ENCODE results near the gene DYNLRB2. TPM values are rescaled to one million over a fixed set of nuclear protein-coding genes. Genes with fewer than 3 reads are reported as not detected.
A peak's percentile ranks its signal among the peaks of the same experiment; 100 is the strongest.

DYNLRB2 gene
- total and polyA plus RNA-seq, 4 donors, result 0.58 to 0.92 TPM; not detected in 2

DNA sequence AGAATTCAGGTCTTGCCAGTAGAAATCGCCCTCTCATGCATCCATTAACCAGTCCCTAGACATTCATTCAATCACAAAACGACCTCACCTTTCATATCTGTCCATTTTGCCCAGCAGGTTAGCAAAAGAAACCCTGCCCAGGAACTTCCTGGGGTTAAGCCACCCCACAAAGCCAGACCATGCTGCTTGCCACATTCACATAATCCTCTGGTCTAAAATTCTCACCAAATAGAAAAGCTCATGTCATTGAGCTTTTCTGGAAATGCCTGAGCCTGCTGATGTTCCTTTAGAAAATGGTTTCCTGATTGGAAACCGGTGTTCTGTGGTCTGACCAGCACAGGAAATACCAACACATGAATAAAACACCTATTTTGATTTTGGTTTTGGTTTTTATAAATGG is 21.6 kb upstream of the DYNLRB2 start:
- no peaks in the 10 kb centered on the region for H3K27me3 ChIP-seq (ENCODE audit: control insufficient read depth in 4 of 4, insufficient read depth in 4 of 4, low read length in 3 of 4)
- H3K4me1 ChIP-seq (ENCODE audit: control insufficient read depth in 4 of 4, insufficient read depth in 4 of 4, low read length in 3 of 4), result no peaks in the 10 kb centered on the region
- H3K9me3 ChIP-seq (ENCODE audit: control insufficient read depth in 4 of 4, low read length in 3 of 4), result no peaks in the 10 kb centered on the region
- H3K27ac ChIP-seq (ENCODE audit: low read depth in 1 of 2, low read length in 2 of 2), result no peak overlapping the region
- no peaks in the 10 kb centered on the region for H3K36me3 ChIP-seq (ENCODE audit: control insufficient read depth in 4 of 4, insufficient read depth in 3 of 4, low read depth in 1 of 4, low read length in 3 of 4)
- WGBS, result 65% methylated on average over 3 of the region's 3 CpGs
- no peak overlapping the region for H3K4me3 ChIP-seq (ENCODE audit: low read depth in 1 of 3, low read length in 3 of 3)
- DNase-seq (ENCODE audit: low spot score), result no peak
- no peak overlapping the region for H3K9ac ChIP-seq (ENCODE audit: low read depth in 1 of 2, low read length in 2 of 2)
- TF ChIP-seq, protein P1, sequence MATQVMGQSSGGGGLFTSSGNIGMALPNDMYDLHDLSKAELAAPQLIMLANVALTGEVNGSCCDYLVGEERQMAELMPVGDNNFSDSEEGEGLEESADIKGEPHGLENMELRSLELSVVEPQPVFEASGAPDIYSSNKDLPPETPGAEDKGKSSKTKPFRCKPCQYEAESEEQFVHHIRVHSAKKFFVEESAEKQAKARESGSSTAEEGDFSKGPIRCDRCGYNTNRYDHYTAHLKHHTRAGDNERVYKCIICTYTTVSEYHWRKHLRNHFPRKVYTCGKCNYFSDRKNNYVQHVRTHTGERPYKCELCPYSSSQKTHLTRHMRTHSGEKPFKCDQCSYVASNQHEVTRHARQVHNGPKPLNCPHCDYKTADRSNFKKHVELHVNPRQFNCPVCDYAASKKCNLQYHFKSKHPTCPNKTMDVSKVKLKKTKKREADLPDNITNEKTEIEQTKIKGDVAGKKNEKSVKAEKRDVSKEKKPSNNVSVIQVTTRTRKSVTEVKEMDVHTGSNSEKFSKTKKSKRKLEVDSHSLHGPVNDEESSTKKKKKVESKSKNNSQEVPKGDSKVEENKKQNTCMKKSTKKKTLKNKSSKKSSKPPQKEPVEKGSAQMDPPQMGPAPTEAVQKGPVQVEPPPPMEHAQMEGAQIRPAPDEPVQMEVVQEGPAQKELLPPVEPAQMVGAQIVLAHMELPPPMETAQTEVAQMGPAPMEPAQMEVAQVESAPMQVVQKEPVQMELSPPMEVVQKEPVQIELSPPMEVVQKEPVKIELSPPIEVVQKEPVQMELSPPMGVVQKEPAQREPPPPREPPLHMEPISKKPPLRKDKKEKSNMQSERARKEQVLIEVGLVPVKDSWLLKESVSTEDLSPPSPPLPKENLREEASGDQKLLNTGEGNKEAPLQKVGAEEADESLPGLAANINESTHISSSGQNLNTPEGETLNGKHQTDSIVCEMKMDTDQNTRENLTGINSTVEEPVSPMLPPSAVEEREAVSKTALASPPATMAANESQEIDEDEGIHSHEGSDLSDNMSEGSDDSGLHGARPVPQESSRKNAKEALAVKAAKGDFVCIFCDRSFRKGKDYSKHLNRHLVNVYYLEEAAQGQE (IDR thresholded peaks at IDR 0.05), result no peak

DNA sequence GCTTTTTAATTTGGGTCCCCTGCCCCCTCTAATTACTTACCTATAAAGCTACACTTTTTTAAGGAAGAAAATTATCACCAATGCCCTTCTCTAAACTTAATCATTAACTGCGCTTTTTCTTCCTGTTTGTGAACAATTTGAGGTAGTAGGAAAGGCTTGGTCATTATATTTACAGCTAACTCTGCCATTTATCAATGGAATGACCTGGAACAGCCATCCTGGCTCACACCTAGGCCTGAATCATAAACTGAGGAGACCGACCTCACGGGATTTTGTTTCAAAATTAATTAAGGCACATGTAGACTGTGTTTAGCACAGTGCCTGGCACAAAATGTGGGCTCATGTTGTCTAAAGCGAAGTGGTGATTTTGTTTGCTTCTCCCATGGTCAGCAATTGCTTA is 15.4 kb upstream of the DYNLRB2 start:
- Histone ChIP-seq H3K9ac (ENCODE audit: low read depth in 1 of 2, low read length in 2 of 2) (no peak overlapping the region), H3K36me3 (ENCODE audit: control insufficient read depth in 4 of 4, insufficient read depth in 3 of 4, low read depth in 1 of 4, low read length in 3 of 4) (no peaks in the 10 kb centered on the region), H3K9me3 (ENCODE audit: control insufficient read depth in 4 of 4, low read length in 3 of 4) (no peaks in the 10 kb centered on the region), H3K27ac (ENCODE audit: low read depth in 1 of 2, low read length in 2 of 2) (no peak overlapping the region), H3K4me1 (ENCODE audit: control insufficient read depth in 4 of 4, insufficient read depth in 4 of 4, low read length in 3 of 4) (peaks cover 0 to 3% (median 0%) of the 10 kb centered on the region in 4 donors), H3K4me3 (ENCODE audit: low read depth in 1 of 3, low read length in 3 of 3) (no peak overlapping the region), H3K27me3 (ENCODE audit: control insufficient read depth in 4 of 4, insufficient read depth in 4 of 4, low read length in 3 of 4) (no peaks in the 10 kb centered on the region)
- DNase-seq (ENCODE audit: low spot score), result no peak
- WGBS, result 90% methylated on average over 4 of the region's 4 CpGs
- no peak for TF ChIP-seq RXRA (IDR thresholded peaks at IDR 0.05)
- TF ChIP-seq, protein P2, sequence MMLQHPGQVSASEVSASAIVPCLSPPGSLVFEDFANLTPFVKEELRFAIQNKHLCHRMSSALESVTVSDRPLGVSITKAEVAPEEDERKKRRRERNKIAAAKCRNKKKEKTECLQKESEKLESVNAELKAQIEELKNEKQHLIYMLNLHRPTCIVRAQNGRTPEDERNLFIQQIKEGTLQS (IDR thresholded peaks at IDR 0.05), result no peak

DNA sequence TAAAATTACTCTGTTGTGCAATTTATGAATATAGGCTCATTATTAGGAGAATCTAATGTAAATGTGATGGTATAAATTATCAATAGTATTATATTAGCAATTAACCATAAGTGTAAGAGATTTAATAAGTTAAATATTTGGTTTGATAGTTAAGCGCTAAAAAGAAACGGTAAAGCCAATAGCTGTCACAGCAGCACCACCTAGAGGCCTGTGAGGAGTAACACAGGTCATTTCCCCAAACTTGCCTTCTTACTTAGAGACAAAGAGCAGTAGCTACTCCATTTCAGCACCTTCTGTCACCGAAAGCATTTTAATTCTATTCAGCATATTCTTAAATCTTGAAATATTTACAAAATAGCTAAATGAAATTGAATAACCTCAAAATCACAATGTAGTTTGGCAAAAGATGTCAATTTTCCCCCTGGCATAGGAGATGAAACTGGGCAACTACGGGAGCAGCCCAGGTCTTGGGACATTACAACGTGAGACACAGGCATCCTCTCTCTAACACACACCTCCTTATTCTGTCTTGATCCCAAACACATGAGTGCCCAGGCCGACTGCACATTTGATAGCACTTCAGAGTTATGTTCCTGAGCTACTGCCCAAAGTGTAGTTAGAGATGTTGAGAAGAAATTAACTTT is 14.3 kb upstream of the DYNLRB2 start:
- Histone ChIP-seq H3K4me1 (ENCODE audit: control insufficient read depth in 4 of 4, insufficient read depth in 4 of 4, low read length in 3 of 4) (peaks cover 0 to 3% (median 0%) of the 10 kb centered on the region in 4 donors), H3K27ac (ENCODE audit: low read depth in 1 of 2, low read length in 2 of 2) (no peak overlapping the region), H3K9me3 (ENCODE audit: control insufficient read depth in 4 of 4, low read length in 3 of 4) (no peaks in the 10 kb centered on the region), H3K36me3 (ENCODE audit: control insufficient read depth in 4 of 4, insufficient read depth in 3 of 4, low read depth in 1 of 4, low read length in 3 of 4) (no peaks in the 10 kb centered on the region), H3K27me3 (ENCODE audit: control insufficient read depth in 4 of 4, insufficient read depth in 4 of 4, low read length in 3 of 4) (no peaks in the 10 kb centered on the region), H3K9ac (ENCODE audit: low read depth in 1 of 2, low read length in 2 of 2) (peak overlapping the region in 1 of 2 donors; percentile 50), H3K4me3 (ENCODE audit: low read depth in 1 of 3, low read length in 3 of 3) (peak overlapping the region in 1 of 3 donors; percentile 2)
- 25% methylated on average over 6 of the region's 6 CpGs for WGBS
- peak; percentile 50 for DNase-seq (ENCODE audit: low spot score)
- TF ChIP-seq, protein P3, sequence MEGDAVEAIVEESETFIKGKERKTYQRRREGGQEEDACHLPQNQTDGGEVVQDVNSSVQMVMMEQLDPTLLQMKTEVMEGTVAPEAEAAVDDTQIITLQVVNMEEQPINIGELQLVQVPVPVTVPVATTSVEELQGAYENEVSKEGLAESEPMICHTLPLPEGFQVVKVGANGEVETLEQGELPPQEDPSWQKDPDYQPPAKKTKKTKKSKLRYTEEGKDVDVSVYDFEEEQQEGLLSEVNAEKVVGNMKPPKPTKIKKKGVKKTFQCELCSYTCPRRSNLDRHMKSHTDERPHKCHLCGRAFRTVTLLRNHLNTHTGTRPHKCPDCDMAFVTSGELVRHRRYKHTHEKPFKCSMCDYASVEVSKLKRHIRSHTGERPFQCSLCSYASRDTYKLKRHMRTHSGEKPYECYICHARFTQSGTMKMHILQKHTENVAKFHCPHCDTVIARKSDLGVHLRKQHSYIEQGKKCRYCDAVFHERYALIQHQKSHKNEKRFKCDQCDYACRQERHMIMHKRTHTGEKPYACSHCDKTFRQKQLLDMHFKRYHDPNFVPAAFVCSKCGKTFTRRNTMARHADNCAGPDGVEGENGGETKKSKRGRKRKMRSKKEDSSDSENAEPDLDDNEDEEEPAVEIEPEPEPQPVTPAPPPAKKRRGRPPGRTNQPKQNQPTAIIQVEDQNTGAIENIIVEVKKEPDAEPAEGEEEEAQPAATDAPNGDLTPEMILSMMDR (IDR thresholded peaks at IDR 0.05; ENCODE audit: low read depth, low read length, missing input control), result peak; percentile 78
- no peak for TF ChIP-seq HNF4A (conservative IDR thresholded peaks at IDR 0.05)
- TF ChIP-seq HNF4G (IDR thresholded peaks at IDR 0.05), result no peak
- TF ChIP-seq, protein P2 (IDR thresholded peaks at IDR 0.05), result no peak
- TF ChIP-seq RAD21 (IDR thresholded peaks at IDR 0.05), result peak; percentile 93 to 95
- TF ChIP-seq, protein P4, sequence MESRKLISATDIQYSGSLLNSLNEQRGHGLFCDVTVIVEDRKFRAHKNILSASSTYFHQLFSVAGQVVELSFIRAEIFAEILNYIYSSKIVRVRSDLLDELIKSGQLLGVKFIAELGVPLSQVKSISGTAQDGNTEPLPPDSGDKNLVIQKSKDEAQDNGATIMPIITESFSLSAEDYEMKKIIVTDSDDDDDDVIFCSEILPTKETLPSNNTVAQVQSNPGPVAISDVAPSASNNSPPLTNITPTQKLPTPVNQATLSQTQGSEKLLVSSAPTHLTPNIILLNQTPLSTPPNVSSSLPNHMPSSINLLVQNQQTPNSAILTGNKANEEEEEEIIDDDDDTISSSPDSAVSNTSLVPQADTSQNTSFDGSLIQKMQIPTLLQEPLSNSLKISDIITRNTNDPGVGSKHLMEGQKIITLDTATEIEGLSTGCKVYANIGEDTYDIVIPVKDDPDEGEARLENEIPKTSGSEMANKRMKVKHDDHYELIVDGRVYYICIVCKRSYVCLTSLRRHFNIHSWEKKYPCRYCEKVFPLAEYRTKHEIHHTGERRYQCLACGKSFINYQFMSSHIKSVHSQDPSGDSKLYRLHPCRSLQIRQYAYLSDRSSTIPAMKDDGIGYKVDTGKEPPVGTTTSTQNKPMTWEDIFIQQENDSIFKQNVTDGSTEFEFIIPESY (IDR thresholded peaks at IDR 0.05), result no peak
- no peak for TF ChIP-seq FOXA2 (IDR thresholded peaks at IDR 0.05)
- no peak for TF ChIP-seq YY1 (IDR thresholded peaks at IDR 0.05)
- no peak for TF ChIP-seq JUND (IDR thresholded peaks at IDR 0.05)
- TF ChIP-seq FOXA1 (IDR thresholded peaks at IDR 0.05), result no peak
- no peak for TF ChIP-seq GABPA (IDR thresholded peaks at IDR 0.05 in 1 of 2, conservative IDR thresholded peaks at IDR 0.05 in 1 of 2)
- TF ChIP-seq, protein P5, sequence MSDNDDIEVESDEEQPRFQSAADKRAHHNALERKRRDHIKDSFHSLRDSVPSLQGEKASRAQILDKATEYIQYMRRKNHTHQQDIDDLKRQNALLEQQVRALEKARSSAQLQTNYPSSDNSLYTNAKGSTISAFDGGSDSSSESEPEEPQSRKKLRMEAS (IDR thresholded peaks at IDR 0.05), result no peak
- no peak for TF ChIP-seq TAF1 (conservative IDR thresholded peaks at IDR 0.05)
- no peak for TF ChIP-seq NR2F2 (IDR thresholded peaks at IDR 0.05)
- TF ChIP-seq RXRA (IDR thresholded peaks at IDR 0.05), result no peak
